GM19467 (cell line): ENCODE data around the gene EVPL.
"Not testable (repeated sequence)": the region's sequence is repeated elsewhere in the genome, so short reads cannot be mapped to it uniquely, and the experiment has no call there.

ENCODE experiments used
- ATAC-seq: cut with Tn5 transposase; IDR thresholded peaks from one replicate; pipeline ENCODE4 v1.9.1; 2021; ENCODE audit warnings: mild to moderate bottlenecking, moderate library complexity; ENCODE audit not compliant: unreplicated experiment

The EVPL gene

DNA sequence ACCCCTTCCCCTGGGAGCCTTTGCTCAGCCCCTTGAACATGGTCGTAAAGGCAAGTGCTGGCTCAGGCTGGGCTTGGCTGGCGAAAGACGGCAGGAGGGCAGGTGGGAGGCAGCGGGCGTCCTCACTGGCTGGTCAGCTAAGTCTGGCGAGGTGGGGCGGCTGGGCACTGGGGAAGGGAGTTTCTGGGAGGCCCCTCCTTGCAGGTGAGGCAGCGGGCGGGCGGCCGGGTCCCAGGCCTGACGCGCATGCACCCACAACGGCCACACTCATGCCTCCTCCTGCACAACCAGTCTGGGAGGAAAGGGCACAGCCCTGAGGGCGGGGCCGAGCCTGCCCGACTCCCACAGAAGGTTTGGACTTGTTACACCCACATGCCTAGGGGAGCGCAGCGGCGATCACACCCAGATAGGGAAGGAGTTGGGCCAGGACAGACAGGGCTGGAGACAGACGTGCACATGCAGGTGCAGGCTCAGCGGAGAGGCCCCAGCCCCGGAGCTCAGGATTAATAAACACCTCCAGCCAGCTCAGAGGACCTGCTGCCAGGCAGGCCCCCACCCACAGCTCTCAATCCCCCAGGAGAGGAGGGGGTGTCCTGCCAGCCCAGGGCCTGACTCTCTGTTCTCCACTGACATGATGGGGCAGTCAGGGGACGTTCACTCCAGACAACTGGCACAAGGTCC lies at the start of gene EVPL:
Gene EVPL (minus strand): TSS at position 148 of the 681 bp plus-strand sequence. CDS start 108 bp downstream, at position 40.
- no peak for ATAC-seq

DNA sequence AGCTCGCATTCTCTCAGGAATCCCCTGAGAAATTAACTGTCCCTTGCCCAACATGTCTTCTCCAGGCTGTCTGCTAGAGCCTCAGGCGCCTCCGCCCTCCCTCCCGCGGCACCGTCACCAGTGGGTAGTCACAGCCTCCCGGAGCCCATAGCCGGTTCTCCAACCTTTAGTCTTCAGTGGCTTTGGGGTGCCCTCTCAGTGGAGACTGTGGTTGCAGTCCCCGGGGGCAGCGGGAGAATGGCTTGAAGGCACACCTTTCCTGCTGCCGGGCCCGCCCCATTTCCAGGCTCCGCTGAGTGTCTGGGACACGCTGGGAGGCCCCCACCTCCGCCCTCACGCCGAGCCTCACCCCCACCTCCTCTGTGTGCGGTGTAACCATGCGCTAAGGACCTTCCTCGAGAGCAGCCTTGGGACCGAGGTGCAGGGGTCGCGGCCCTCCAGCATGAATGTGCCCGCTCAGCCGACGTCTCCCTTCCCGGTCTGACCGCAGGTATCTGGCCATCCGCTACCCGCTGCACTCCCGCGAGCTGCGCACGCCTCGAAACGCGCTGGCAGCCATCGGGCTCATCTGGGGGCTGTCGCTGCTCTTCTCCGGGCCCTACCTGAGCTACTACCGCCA lies 49.1 kb upstream of the EVPL start:
- no peak for ATAC-seq

- no peak for ATAC-seq
These were observed 48.4 kb upstream of the EVPL start for GRCh38 chr17:76075364-76076145.

- ATAC-seq, result no peak
These were observed 47.6 kb upstream of the EVPL start, which contains the start of gene GALR2 for GRCh38 chr17:76074390-76075363. Gene GALR2, plus strand, starts transcription at chr17:76074781. Its CDS starts 103 bp downstream, at chr17:76074884.

DNA sequence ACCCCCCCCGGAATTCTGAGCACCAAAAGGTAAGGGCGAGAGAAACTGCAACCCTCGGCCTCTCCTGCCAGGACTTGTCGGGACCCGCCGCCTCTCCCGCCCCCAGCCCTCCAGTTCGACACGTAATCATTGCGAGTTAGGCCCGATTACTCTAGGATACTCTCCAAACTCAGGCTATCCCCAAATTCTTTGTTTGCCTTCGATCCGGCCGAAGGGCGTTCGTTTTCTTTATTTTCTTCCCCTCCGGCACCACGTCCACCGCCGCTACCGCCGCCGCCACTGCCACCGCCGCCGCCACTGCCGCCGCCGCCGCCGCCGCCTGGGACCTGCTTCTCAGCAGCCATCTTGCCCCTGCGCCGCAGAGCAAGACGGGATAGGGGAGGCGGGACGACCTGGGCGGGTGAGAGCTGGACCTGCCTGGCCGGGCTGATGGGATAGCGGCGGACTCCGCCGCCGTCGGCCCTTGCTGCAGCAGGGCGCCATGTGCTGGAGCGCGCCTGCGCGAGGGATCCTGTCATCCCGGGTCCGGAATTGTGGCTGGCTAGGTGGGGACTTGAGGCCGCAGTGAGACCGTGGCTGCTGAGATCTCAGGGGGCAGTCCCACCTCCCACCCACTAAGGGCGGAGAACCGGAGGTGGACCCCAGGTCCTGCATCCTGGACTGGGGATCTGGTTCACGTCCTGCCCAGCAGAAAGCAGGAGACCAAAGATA lies 45.2 kb upstream of the EVPL start, which contains the start of gene SRP68:
Gene SRP68 (minus strand): TSS at position 370 of the 711 bp plus-strand sequence. CDS start 26 bp downstream, at position 344.
- ATAC-seq, result peak; percentile 87

DNA sequence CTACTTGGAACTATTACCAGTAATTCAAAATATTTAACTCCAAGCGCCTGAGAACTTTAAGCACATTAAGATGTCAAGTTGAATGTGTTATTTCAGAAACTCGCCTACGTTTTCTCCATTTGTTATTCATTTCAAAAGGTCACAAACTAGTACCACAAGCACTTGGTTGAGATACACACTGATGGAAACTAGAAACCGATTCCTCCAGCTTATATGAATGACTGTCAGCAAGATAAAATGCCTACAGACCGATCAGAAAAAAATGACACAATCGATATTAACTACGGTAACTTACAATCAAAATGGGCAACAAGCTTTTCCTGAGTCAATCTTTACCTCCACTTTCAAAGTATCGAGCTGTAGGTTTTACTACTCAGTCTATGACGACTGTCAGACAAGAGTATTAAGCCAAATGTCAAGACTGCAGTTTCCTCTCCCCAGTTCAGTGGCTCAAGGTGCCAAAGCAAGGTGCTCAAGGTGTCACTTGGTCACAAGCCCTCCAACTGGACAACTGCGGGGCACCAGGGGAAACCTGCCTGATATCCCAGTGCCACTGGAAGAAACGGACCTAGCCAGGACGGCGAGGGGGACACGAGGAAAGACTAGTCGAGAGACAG lies 44.5 kb upstream of the EVPL start:
- ATAC-seq, result no peak

DNA sequence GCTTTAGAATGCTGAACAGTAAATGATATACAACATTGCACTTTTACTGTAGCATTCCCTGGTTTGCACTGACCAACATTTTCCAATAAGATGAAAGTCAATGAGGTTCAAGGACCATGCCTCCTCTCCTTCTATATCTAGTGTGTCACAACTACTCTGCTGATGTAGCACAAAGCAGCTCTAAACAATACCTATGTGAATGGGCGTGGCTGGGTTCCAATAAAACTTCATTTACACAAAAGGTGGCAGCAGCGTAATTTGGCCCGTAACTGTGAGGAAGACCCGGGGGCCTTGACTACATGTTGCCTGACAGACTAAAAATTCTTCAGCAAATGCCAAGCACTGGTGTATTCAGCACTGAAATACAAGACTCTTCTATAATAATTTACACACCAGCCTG lies 38.7 kb upstream of the EVPL start:
- no peak for ATAC-seq

DNA sequence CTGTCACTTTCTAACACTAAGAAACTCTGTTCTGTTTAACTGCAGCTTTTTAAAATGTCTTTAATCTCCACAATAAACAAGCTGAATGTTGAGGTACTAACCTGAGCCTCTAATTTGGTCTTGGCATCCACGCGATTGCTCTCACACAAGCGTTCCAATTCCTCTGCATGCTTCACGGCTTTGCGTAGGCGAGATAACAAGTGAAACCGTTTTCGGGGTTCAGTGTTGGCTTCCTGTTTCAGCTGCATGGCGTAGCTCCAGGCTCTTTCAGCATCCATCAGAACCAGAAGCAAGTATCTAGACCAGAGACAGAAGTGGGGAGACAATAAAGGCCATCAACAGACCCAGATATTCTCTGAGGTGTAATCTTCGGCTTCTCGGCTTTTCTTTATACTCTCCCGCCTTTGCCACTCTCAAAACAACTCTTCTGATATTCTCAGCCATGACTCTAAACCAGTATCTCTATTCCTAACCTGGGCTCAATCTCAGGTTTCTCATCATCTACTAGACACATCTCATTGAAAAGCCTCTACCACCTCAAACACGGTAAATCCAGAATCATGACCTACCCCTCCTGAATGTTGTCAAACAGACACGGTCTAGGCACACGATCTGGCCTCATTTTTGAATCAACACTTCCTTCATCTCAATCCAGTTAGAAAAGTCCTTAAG lies 36.9 kb upstream of the EVPL start:
- ATAC-seq, result no peak

GRCh38 chr17:76058264-76058663 lies 31.2 kb upstream of the EVPL start:
- ATAC-seq, result not testable (repeated sequence)

GRCh38 chr17:76056882-76057281 lies 29.8 kb upstream of the EVPL start:
- ATAC-seq, result no peak

GRCh38 chr17:76054112-76054476 lies 27.0 kb upstream of the EVPL start:
- no peak for ATAC-seq

GRCh38 chr17:76053246-76054111 lies 26.4 kb upstream of the EVPL start:
- no peak for ATAC-seq

- no peak for ATAC-seq
These were observed 24.5 kb upstream of the EVPL start for GRCh38 chr17:76051561-76051960.

GRCh38 chr17:76050538-76051467 lies 23.7 kb upstream of the EVPL start:
- no peak for ATAC-seq

DNA sequence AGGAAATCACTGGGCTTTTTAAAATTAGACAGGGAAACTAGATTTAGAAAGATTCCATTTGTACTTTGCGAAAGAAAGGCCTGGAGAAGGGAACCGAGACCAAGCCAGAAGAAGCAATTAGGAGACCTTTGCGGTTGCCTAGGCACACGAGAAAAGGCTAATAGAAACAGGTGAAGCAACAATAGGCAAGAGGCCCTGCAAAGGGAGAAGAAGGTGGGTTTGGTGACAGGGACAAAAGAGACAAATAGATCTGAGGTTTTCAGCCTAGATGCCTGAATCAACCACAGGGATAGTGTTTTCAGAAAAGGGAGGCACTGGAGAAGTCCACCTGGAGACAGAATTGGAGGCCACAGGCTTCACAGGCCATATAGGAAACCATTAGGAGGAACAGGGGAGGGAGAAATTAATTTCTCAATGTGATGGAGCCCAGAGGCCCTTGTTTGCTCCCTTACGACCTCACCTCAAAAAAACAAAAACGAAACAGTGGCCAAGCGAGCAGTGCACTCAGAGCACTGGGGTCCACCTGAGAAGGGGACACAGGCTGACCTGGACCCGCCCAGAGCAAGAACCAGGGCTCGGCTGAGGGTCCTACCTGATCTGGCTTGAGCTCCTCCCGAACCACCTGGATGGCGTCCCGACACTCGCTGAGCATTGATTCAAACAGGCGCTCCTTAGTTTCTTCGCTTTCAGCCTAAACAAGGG lies 22.9 kb upstream of the EVPL start:
- ATAC-seq, result no peak

DNA sequence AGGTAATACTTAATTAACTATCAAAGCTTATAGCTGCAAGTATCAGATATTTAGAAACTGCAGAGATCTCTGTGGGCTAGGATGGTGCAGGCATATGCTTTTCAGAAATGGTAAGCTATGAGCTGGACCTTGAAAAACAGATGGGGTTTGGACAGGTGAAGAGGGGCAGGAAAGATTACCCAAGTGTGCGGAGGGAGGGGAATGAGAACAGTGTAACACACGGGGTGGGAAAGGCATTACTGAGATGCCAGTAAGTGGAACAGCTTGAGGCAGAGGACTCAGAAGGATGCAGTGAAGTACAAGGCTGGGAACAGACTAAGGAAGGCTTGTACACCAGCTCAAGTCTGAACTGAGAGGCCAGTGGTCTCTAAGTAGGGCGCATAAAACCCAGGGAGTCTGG lies 22.1 kb upstream of the EVPL start:
- ATAC-seq, result no peak
